Posterior vena cava (tissue), 2 donors: ENCODE data around the gene CD93. TPM values are rescaled to one million over a fixed set of nuclear protein-coding genes. Genes with fewer than 3 reads are reported as not detected.

Experiments
- DNase-seq: peaks from one replicate; pipeline ENCODE4 v3.0.0-alpha.2; 2020; ENCODE audit warnings: low spot score
- intact Hi-C, 2 donors: fragments of 100-400 bp; cut with DNase I; formaldehyde crosslinking; loops; one replicate each; pipeline versions ENCODE4 v1.14.1 to v1.14.2; 2022 to 2023
- total RNA-seq, 2 donors: library from RNA; stranded (reverse); fragmentation: NEBNext Ultra II Directional; extraction: Animal tissue kit (Norgen Biotek cat#: 25700); gene quantifications; one replicate each; pipeline ENCODE4 v1.2.1, GENCODE V29; 2021
- donor health status: DM: yes; HTN: yes; CAD: no.
- donor health status: DM: yes; HTN: yes; CAD: no.

The CD93 gene
- total RNA-seq, 2 donors from 2014 or later = 79.4 to 88.2 TPM

DNA sequence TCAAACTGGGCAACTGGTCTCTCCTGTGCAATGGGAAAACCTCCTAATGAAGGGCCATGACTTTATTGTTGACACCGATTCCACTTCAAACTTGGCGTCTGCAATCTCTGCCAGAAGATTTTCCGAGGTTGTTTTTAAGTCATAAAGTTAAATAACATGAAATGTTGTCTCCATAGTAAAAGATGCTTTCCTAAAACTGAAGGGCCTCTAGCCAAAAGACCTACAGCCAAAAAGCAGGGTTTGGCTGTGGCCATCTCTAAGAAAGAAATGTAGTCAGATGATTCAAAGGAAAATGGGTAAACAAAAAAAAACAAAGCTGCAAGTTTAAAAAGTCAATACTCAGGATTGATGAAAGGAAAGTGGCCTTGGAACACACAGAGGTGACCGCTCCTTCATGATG lies 14.1 kb downstream of the CD93 start:
- intact Hi-C loops = no loop called here

DNA sequence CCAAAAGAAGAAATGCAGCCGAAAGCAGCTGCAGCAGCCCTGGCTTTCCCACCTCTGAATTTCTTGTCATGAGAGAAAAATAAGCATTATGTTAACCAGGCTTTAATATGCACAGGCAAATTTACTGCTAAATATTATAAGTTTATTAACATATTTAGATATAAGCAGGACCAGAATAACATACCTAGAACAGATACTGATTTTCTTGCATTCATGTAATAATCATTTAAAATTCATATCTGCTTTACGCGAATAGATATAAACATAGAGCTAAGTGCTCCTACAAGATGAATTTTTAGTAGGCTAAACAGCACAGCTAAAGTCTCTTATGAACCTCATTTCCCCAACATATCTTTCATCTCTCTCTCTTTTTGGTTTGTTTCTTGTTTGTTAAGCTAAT lies 14.7 kb downstream of the CD93 start:
- intact Hi-C loops = no loop called here

More for the DNA sequence above, 14.1 kb downstream of the CD93 start:
- no peak for DNase-seq

DNA sequence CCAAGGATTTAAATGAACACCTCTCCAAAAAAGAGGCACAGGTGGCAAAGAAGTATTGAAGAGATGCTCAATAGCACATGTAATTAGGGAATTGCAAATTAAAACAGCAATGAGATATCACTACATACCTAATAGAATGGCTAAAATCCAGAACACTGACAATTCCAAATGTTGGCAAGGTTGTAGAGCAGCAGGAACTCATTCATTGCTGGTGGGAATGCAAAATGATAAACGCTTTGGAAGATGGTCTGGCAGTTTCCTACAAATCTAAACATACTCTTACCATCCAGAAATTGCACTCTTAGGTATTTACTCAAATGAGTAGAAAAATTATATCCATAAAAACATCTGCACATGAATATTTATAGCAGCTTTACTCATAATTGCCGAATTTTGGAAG lies 17.0 kb downstream of the CD93 start:
- DNase-seq = no peak
- intact Hi-C loops = loop anchor here in 1 of 2 donors (10.0 kb wide), 1 partner anchor 344 kb away; no protein-coding TSS in a partner anchor

More for the DNA sequence above, 14.7 kb downstream of the CD93 start:
- DNase-seq = no peak

DNA sequence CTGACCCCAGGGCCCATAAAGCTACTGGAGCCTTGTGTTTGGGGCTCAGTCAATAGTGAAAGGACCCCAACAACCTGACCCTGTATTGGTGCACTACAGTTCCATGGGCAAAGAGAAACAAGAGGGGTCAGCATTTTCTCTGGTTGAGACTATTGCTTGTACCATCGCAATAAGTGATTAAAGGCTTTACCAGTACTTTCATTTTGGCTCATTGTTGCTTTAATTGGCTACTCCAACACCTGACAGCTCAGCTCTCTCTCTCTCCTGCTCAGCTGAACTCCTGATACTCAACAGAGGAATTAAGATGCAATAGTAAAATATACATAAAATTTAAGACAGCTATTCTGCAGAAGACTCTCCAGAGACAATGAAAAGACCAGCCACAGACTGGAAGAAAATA lies 17.8 kb downstream of the CD93 start:
- intact Hi-C loops = loop anchor here in 1 of 2 donors (10.0 kb wide), 1 partner anchor 343 kb away; no protein-coding TSS in a partner anchor
- DNase-seq = no peak

DNA sequence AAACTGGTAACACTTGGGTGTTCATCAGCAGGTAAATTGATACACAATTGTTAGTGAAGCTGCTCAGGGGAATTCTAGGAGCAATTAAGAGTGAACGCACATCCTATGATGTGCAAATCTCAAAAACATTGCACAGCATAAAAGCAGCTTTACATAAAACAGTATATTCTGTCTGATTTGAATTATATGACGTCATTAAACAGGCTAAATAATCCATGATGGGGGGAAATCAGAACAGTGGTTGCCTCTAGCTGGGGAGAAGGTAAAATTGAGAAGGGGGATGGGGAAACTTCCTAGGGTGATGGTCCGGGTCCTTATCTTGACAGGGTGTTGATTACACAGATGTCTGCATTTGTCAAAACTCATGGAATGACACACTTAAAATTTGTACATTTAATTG lies 19.4 kb downstream of the CD93 start:
- DNase-seq = no peak
- intact Hi-C loops = loop anchor here in 1 of 2 donors (10.0 kb wide), 1 partner anchor 342 kb away; no protein-coding TSS in a partner anchor

DNA sequence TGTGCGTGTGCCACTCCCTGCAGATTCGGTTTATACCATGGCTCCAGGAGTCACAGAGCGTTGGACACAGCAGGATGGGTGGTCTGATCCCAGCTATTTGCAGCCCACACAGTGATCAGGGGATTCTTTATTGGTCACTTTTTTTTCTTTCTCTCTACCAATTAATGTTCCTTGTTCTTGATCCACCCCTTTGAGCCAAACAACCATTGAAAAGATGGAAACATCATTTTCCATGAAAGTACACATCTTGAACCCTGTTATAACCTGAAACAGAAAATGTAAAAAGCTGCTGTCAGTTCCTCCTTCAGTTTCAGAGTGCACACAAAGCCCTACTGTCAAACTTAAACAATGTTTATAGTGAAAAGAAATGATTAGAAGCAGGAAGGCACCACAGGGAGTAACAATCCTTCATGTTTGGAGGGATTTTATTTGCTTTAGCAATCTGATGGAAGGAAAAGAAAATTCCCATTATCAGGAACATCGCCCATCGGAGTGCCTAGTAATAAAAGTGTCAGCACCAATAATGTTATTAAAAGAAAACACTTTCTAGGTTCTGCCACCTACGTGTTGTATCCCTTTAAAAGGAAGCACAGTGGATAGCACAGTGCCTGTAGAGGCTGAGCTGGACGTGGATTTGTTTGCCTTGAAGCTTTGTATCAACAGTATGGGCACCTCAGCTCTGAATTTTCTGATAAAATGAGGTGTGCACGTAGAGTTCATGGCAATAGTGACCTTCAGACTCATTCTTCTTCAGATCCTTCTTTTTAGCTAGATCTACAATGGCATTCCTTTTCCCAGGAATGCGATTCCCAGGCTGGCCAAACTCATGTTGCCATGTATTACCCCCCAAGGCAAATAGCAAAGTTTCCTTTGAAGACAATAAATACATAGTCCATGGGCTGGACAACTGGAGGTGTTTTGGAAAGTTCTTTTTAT lies 20.6 kb downstream of the CD93 start:
- intact Hi-C loops = loop anchor here in 1 of 2 donors (10.0 kb wide), 1 partner anchor 341 kb away; no protein-coding TSS in a partner anchor
- DNase-seq = no peak

DNA sequence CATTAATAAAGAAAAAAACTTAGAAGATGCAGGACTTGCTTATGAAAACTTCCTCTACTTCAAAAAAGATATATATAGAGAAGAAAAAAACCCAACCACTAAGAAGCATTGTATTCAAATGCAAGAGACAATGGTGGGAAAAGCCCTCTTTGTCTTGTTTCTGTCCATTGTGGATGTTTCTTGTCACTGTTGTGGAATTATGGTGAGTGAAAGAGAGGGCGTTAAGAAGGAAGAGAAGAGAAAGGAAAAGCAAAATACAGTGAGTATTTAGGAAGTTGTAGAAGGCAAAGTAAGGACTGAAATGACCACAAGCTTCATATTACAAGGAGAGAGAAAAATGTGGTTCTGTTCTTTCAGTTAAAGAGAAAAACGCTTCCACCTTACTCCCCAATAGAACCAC lies 22.5 kb downstream of the CD93 start:
- DNase-seq = no peak
- intact Hi-C loops = loop anchor here in 1 of 2 donors (10.0 kb wide), 1 partner anchor 339 kb away; no protein-coding TSS in a partner anchor

DNA sequence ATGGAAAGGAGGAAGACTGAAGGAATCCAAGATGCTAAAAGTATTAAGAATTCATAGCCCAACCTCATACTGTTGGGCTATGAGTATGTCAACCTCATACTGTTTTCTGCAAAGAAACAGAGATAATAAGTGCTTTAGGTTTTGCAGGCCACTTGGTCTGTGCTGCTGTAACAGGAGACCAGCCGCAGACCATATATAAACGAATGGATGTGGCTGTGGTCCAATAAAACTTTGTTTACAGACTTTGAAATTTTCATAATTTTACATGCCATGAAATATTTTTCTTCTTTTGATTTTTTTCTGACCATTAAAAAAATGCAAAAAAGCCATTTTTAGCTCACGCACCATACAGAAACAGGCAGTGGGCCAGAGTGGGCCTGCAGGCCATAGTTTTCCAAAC lies 23.0 kb downstream of the CD93 start:
- no peak for DNase-seq
- intact Hi-C loops = loop anchor here in 1 of 2 donors (10.0 kb wide), 1 partner anchor 338 kb away; no protein-coding TSS in a partner anchor

DNA sequence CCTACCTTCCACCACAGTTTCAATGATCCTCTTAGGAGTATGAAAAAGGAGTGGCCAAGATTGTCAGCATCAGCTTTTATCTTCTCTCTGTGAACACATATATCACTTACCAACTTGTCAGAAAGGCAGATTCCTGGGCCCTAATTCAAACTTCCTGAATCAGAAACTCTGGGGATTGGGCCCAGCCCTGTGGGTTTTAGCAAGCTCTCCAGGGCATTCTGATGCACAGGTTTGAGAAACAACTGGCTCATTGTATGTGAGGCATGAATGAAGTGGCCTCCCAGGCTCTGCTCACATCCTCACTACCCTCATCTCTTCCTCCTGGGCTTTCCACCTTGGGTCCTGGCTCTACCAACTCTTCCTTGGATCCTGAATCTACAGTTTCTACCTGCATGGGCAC lies 23.5 kb downstream of the CD93 start:
- intact Hi-C loops = loop anchor here in 1 of 2 donors (10.0 kb wide), 1 partner anchor 338 kb away; no protein-coding TSS in a partner anchor

DNA sequence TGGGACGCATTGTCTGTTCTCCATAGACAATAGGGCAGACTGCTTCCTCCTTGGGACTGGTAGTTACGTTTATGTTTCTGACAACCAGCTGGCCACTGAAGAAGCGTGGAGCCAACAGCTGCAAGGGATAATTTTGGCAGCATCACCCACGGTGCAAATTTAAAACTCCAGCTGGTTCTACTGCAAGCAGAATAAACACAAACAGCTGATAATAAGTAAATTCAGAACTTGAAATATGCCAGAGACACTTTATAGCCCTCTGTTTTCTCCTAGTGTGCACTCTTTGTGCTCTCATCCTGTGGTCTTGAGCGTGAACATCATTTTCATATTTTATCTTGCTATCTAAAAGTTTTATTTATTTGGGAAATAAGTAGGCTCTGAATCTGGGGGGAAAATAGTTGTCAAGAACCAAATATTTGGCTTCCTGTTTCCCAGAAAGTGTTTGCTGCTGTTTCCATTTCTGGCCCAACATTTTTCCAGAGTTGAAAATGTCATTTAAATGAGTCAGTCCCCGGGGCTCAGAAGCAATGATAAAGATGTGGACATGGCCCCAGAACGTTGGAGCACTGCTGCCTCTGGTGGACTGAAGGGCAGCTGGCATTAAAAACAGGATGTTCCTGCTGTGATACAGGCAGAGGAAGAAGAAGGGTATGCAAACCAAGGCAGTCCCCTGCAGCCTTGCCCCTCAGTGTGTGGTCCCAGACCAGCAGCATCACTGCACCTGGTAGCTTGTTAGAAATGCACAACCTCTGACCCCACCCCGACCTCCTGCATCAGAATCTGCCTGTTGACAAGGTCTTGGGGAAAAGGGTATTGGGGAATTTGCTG lies 24.2 kb downstream of the CD93 start:
- intact Hi-C loops = loop anchor here in 1 of 2 donors (10.0 kb wide), 1 partner anchor 337 kb away; no protein-coding TSS in a partner anchor
- peak; percentile 86 for DNase-seq

More for the DNA sequence above, 23.5 kb downstream of the CD93 start:
- no peak for DNase-seq

DNA sequence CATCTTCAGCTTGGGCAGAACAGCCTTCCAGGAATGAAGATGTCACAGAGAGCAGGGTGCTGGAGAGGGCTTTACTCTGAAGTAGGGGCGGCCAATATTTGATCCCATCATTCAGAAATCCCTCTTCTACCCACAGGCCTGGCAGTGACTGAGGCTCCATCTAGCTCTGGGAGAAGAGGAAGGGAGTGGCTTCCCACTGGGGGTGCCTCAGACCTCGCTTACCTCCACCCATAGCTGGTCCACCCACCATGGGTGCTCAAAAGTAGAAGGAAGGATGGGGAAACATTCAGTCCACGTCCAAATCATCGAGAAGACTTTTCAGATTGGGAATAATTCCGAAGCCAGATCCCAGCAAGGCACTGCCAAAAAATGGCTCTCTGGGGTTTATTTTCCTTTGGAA lies 24.9 kb downstream of the CD93 start:
- no peak for DNase-seq
- intact Hi-C loops = loop anchor here in 1 of 2 donors (10.0 kb wide), 1 partner anchor 336 kb away; no protein-coding TSS in a partner anchor

DNA sequence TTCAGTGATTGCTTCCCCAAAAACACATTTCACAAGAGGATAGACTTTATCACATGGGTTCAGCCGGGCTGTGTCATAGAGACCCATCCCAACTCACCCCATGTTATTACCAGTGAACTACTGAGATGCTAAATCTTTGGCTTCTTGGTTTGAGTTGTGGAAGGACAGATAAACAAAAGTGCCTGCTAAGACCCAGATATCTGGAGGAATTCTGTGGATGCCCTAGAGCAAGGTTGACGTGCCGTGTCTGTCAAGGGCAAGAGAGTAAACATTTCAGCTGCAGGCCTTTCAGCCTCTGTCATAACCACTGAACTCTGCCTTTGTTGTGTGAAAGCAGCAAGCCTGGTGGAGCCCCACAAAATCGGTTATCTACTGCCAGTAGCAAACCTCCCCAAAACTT lies 25.5 kb downstream of the CD93 start:
- DNase-seq = no peak
- intact Hi-C loops = loop anchor here in 1 of 2 donors (10.0 kb wide), 1 partner anchor 336 kb away; no protein-coding TSS in a partner anchor

DNA sequence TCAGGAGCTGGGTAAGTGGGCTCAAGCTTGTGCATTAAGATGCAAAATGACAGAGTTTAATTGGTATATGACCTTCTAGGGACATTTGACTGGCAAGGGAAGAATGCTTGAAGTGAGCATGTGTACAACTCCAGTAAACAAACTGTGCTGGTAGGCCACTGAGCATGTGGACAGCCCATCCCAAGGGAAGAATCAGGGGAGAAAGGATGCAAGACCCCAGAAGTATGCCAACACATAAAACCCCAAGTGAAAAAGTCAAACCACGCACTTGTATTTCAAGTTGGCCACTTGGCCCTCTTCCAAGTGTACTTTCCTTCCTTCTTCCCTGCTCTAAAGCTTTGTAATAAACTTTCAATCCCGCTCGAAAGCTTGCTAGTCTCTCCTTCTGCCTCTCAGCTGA lies 26.3 kb downstream of the CD93 start:
- no peak for DNase-seq
- intact Hi-C loops = loop anchor here (10.0 kb wide), 3 partner anchors 175 to 335 kb away; no protein-coding TSS in a partner anchor

DNA sequence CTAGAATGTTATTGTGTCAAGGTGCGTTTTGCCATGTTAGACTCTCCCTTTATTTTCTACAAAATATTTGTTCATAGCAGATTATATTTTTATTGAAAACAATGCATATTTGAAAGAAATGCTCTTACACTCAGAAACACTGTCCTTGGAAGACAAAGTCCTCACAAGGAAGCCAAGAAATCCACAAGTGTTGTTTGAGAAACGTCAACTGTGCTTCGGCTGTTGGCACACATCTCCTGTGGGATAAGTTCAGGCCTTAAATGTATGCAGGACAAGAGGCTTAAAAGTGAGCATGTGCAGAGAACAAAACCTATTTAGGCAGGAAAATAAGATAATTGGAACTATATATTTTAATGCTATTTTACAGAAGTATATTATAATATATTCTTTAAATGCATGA lies 27.1 kb downstream of the CD93 start:
- DNase-seq = no peak
- intact Hi-C loops = loop anchor here (10.0 kb wide), 2 partner anchors 176 to 286 kb away; no protein-coding TSS in a partner anchor

DNA sequence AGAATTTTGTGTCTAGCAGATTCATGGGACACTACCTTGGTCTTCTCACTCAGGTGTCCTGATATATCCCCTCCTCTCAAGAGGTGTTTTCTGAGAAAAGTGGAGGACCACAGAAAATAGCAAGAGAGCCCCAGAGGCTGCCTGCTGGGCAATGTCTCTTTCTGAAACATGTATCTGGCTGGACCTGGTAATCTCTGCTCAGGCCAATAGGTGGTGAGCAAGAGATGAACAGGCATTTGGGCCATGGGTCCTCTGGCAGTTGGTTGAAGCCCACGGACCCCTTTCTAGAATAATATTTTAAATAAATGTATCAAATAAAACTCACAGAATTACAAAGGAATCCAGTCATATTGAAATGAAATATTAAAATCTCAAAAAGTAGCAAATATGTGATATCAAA lies 27.9 kb downstream of the CD93 start:
- intact Hi-C loops = loop anchor here (10.0 kb wide), 2 partner anchors 177 to 287 kb away; no protein-coding TSS in a partner anchor

DNA sequence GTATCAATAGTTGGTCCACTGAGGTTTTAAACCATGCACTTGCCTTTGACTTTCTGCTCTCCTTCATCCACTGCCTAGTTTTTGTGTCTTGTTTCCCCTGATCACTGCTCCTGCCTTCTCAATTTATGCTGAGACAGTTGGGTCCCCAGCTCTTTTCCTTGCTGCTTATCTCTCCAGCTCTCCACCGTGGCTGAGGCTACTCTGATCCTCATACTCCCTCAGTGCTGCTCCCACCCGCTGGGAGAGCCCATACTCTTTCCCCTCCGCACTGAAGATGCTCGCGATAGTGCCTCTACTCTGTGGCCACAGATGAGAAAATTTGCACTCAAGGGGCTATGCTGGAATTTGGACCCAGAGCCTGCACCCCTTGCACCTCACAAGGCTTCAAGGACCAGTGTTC lies 33.2 kb downstream of the CD93 start:
- intact Hi-C loops = loop anchor here (5.0 to 10.0 kb wide), 3 partner anchors 182 to 361 kb away; no protein-coding TSS in a partner anchor

More for the DNA sequence above, 27.9 kb downstream of the CD93 start:
- no peak for DNase-seq

DNA sequence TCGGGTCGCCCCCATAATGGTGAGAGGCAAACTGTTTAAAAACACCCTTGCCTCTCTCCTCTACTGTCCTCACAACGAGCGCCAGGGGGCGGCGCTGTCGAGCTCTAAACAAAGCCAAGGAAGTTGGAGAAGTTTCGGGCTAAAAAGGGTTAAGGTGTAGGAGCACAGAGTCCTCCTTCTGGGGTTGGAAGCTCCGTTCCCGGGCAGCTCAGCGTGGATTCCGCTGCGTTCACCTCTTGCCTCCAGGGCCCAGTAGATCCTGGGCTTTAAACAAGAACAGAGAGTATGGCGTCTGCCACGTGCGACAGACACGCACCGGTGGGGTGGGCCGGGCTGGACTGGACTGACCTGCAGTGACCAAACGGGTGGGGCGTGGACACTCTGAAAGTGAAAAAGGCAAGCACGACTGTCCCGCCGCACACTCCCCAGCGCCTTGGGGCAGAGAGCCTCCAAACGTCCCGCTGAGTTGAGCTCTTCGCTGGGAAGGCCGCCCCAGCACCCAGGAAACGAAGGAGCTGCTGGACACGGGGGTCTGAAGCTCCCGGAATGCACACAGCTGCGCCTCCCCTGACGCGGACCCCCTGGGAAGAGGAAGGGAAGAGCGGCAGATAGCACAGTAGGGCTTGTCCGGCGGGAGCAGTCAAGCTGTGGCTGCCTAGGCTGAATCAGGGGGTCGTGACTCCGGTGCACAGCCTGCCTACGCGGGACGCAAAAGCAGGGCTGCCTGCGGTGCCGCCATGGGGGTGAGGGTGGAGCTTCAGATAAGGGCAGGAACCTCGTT lies 35.1 kb downstream of the CD93 start:
- DNase-seq = peak; percentile 95
- intact Hi-C loops = loop anchor here (5.0 to 10.0 kb wide), 3 partner anchors 184 to 359 kb away; no protein-coding TSS in a partner anchor

More for the DNA sequence above, 33.2 kb downstream of the CD93 start:
- no peak for DNase-seq
